ENCODE data around the gene ZNF652.
A peak's percentile ranks its signal among the peaks of the same experiment; 100 is the strongest.
"Not testable (repeated sequence)": the region's sequence is repeated elsewhere in the genome, so short reads cannot be mapped to it uniquely, and the experiment has no call there.

ZNF652 gene

DNA sequence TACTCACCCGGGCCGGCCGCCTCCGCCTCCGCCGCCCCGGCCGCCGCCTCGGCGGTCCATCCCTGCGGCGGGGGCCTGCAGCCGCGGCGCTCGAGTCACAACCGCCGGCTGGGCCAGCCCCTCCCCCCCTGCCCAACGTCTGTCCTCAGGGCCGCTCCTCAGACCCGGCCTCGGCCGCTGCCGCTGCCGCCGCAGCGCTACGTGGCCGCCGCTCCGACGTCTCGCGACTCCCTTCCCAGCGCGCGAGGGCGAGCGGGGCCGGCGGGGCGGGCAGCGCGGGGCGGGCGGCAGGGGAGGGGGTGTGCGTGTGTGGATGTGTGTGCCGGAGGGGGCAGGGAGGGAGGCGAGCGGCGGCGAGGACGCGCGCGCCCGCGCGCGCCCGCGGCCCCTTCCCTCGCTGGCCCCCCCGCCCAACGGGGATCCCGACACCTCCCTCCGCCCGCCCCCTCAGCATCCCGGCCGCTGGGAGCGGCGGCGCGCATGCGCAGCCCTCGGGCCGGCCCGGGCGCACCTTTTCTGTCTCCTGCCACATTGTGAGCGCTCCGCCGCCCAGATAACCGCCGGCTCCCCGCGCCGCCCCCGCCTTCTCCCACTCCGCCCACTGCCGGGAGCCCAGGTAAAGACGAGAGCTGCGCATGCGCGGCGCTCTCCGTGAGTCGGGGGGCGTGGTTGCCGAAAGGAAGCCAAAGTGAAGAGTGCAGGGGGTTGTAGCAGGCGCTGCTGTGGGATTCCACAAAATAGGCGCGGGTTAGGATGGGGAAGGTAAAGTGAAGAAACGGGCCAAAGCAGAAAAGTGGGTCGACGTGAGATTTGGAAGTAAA lies at the start of gene ZNF652:
Gene ZNF652 (minus strand): TSS at position 349 of the 821 bp plus-strand sequence. CDS start 44,525 bp downstream, outside the sequence.
- peak; percentile 92 for DNase-seq (ENCODE audit: extremely low read depth in 1 of 2, low read depth in 1 of 2)

DNA sequence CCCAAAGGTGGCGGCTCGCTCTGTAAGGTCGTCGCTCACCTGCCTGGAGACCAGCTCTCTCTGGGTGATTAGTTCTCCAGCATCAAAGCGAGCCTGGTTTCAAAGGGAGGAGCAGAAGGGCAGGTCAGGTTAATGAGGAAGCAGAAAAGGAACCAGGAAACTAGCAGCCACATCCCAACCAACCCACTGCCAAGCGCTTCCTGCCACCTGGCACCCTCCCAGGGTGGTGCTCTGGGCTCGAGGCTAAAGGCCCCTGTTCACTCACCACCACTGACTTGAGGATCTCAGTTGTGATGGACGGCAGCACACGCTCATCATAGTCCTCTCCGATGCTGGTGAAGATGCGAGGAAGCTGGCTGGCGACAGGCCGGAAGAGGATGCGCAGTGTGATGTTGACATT lies 47.0 kb upstream of the ZNF652 start:
- DNase-seq (ENCODE audit: extremely low read depth in 1 of 2, low read depth in 1 of 2), result no peak

DNA sequence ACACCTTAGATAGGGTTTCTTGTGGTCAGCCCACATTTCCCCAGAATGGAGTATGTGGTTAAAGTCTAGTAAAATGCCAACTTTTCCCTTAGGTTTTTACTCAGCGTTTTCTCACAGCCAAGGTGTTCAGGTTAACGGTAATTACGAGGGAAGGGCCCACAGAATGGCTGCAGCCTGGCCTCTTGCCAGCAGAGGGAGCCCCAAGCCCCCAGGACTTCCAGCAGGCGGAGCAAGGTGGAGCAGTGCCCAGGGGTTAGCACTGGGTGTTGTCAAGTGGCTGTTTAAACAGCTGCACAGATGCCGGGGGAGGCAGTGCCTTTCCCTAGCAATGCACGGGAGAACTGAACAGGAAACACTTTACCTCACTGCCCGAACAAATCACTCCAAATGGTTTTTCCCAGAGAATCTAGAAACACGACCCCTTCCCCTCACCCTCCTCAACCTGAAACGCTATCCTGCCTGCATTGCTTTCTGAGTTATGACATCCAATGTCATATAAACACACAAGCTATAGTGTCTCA lies 46.0 kb upstream of the ZNF652 start:
- DNase-seq (ENCODE audit: extremely low read depth in 1 of 2, low read depth in 1 of 2), result peak; percentile 56 to 77

- DNase-seq (ENCODE audit: extremely low read depth in 1 of 2, low read depth in 1 of 2), result no peak
Measured at GRCh38 chr17:49407086-49407485, 45.0 kb upstream of the ZNF652 start.

GRCh38 chr17:49406421-49407061 lies 44.5 kb upstream of the ZNF652 start:
- DNase-seq (ENCODE audit: extremely low read depth in 1 of 2, low read depth in 1 of 2), result no peak

GRCh38 chr17:49404906-49405305 lies 42.9 kb upstream of the ZNF652 start:
- DNase-seq (ENCODE audit: extremely low read depth in 1 of 2, low read depth in 1 of 2), result no peak

DNA sequence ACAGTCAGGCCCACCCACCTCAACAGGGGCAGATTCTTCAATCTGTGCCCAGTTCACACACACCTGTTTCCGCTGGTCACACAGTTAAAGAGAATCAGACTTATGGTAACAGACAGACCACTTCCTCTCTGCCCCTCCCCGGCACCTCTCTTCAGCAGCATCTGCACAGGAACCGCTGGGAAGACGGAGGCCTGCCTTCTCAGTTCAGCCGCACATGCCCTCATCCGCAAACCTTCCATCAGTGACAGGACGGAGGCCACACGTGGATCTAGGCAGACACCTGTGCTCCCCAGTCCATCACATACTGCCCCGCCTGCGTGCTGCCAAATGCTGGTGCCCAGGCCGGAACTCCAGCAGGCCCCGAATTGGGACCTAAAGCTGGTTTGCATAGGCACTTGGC lies 42.3 kb upstream of the ZNF652 start:
- no peak for DNase-seq (ENCODE audit: extremely low read depth in 1 of 2, low read depth in 1 of 2)

DNA sequence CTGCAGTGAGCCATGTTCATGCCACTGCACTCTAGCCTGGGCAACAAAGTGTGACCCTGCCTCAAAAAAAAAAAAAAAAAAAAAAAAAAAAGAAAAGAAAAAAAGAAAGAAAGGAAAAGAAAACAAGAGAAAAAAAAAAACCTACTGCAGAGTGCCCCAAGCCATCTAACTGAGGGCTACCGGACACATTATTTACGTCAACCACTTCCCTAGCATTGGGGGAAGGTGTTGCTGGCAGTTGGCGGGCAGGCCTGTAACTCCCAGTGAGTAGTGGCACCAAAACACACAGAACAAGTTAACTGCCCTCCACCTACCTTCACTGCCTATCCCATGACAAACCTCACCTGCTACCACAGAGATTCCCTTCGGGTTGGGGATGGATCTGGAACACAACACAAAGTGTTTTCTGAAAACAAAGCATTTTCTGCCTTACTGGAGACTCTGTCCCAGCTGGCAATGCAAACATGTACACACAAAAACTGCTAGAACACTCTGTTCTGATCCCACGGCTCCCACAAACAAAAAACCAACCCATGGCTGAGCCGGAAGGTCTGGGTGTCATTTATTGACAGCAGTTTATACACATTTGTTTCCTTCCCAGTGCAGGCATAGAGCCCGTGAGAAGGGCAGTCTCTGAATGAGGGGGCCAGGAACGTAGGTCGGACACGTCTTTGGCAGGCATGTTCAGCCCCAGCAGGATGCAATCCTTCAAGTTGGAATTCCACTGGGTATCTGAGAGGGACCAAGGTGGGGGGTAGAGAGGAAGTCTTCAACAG lies 41.7 kb upstream of the ZNF652 start:
- no peak for DNase-seq (ENCODE audit: extremely low read depth in 1 of 2, low read depth in 1 of 2)

GRCh38 chr17:49402706-49403105 lies 40.7 kb upstream of the ZNF652 start:
- DNase-seq (ENCODE audit: extremely low read depth in 1 of 2, low read depth in 1 of 2), result no peak

DNA sequence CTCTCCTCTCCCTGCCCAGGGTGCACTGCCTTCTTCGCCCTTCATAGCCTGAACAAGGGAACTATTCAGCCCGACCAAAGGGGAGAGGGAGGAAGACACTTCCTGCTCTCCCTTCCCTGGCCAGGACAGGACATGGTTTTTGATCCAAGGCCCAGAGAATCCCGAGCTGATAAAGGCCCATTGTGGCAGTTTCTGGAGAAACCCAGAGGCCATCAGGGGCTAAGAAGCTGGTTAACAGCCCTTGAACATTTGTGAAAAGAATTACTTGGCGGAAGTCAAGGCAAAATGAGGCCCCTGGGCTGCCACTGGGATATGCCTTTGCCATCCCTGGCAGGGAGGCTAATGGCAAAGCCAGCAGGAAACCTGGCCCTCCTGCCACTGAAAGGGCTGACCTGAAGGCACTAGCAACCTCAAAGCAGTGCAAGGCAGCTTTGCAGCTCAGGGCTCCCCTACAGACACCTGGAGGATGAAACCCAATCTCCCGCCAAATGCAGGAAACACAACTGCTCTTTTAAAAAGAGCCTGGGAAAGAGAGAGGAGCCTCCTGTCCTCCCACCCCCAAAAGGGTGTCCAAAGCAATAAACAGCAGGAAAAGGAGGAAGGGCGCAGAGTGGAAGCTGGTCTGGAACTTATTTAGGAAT lies 40.0 kb upstream of the ZNF652 start:
- DNase-seq (ENCODE audit: extremely low read depth in 1 of 2, low read depth in 1 of 2), result no peak

GRCh38 chr17:49399995-49400394 lies 37.9 kb upstream of the ZNF652 start:
- DNase-seq (ENCODE audit: extremely low read depth in 1 of 2, low read depth in 1 of 2), result no peak

DNA sequence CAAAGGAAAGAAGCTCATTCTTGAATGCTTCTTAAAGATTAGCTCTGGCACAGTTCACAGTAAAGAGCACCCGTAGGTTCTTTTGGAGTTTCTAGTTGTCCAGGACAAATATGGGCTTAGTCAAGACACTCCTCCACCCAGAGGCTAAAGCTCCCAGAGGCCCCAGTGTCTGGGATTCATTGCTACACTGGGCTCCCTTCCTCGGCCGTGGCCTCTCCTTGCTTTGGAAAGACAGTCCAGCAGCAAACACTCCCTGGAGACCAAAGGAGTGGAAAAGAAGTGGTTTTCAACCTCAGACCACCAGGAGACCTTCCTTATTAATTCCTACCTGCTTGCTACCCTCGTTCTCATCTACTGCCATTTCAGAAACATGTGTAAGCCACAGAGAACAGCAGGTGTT lies 35.5 kb upstream of the ZNF652 start:
- DNase-seq (ENCODE audit: extremely low read depth in 1 of 2, low read depth in 1 of 2), result no peak

GRCh38 chr17:49393491-49394255 lies 31.6 kb upstream of the ZNF652 start:
- no peak for DNase-seq (ENCODE audit: extremely low read depth in 1 of 2, low read depth in 1 of 2)

GRCh38 chr17:49390548-49391324 lies 28.7 kb upstream of the ZNF652 start:
- DNase-seq (ENCODE audit: extremely low read depth in 1 of 2, low read depth in 1 of 2), result no peak

DNA sequence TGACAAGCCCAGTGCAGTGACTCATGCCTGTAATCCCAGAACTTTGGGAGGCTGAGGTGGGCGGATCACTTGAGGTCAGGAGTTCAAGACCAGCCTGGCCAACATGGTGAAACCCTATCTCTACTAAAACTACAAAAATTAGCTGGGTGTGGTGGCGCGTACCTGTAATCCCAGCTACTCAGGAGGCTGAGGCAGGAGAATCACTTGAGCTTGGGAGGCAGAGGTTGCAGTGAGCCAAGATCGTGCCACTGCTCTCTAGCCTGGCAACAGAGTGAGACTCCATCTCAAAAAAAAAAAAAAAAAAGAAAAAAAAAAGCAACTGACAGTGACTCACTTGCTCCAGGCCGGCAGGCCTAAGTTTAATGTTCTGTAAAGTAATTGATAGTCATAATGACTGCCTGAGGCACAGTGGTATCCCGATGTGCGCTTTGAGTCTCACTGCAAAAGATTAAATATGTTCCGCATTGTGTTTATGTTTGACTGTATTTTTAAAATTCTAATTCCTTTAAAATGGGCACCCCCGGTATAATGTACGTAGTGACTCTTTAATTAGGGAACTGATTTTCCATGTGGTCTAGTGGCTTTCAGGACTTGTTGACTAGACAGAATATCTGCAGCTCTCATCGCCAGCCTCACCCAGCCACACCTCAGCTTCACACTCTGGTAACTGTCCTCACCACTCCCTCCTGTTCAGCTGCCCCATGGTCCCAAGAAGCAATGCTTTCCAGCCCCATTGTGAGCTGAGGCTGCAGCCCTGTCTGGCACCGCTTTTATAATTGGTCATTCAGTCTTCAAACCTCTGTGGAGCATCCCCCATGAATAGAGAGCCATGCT lies 27.7 kb upstream of the ZNF652 start:
- not testable (repeated sequence) for DNase-seq (ENCODE audit: extremely low read depth in 1 of 2, low read depth in 1 of 2)

DNA sequence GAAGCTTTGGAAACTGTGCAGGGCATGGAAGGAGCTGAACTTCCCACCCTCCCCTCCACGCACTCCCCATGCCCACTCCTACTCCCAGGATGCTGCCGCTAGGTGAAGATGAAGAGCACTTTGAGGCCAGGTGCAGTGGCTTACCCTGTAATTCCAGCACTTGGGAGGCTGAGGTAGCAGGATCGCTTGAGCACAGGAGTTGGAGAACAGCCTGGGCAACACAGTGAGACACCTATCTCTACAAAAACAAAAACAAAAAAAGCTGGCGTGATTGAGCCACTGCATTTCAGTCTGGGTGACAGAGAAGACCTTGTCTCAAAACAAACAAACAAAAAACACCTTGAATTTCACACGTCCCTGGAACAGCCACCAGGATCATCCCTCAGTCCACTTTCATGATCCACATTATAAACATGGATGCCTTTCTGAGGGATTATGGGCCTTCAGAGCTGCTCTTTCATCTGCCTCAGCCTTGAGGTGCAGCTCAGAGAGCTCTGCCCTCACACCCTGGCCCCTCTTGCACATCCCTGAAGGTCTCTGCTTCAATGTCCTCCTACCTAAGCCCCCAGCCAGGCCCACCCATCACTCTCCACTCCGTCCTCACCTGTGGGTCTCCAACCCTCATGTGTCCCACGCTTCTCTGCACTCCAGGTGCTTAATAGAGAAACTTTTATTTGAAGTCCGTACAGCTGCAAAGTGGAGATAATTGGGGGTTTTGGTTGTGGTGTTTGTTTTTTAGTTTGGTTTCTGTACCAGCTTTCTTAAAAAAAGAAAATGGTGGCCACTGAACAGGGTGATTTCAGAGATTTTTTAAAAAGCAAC lies 26.9 kb upstream of the ZNF652 start:
- no peak for DNase-seq (ENCODE audit: extremely low read depth in 1 of 2, low read depth in 1 of 2)

- DNase-seq (ENCODE audit: extremely low read depth in 1 of 2, low read depth in 1 of 2), result no peak
Measured at GRCh38 chr17:49388290-49388640, 26.2 kb upstream of the ZNF652 start.

Data from activated CD8-positive, alpha-beta memory T cell treated with anti-CD3 and anti-CD28 coated beads for 1 hour (primary cell).